Left ventricle myocardium inferior (tissue), 1 donor: Measurements from ENCODE around the gene ABTB1. TPM values are rescaled to one million over a fixed set of nuclear protein-coding genes. Genes with fewer than 3 reads are reported as not detected.
A peak's percentile ranks its signal among the peaks of the same experiment; 100 is the strongest.

ENCODE experiments used
- DNase-seq: peaks from one replicate; pipeline ENCODE4 v3.0.0-alpha.2; 2020
- H3K27ac ChIP-seq: fragments of 200-600 bp; replicated peaks from 2 replicates; pipeline ENCODE4 v1.8.0; 2021
- H3K27me3 ChIP-seq: fragments of 200-600 bp; 2 replicates; pipeline ENCODE4 v1.8.0; 2021; ENCODE audit warnings: low read depth
- H3K36me3 ChIP-seq: fragments of 200-600 bp; 2 replicates; pipeline ENCODE4 v1.8.0; 2021
- H3K4me1 ChIP-seq: fragments of 200-600 bp; 2 replicates; pipeline ENCODE4 v1.8.0; 2021
- H3K4me3 ChIP-seq: fragments of 200-600 bp; 2 replicates; pipeline ENCODE4 v1.8.0; 2021; ENCODE audit warnings: mild to moderate bottlenecking, moderate library complexity
- H3K9me3 ChIP-seq: fragments of 200-600 bp; replicated peaks from 2 replicates; pipeline ENCODE4 v1.8.0; 2021
- intact Hi-C: fragments of 100-400 bp; cut with micrococcal nuclease; formaldehyde crosslinking; loops from one replicate; pipeline ENCODE4 v1.11.0; 2022
- total RNA-seq: library from RNA; stranded (reverse); fragmentation: NEBNext Ultra II Directional; extraction: Animal tissue kit (Norgen Biotek cat#: 25700); gene quantifications from one replicate; pipeline ENCODE4 v1.2.1, GENCODE V29; 2021
- TF ChIP-seq, protein P1 (sequence below): fragments of 200-600 bp; IDR thresholded peaks from 2 replicates; pipeline ENCODE4 v1.8.0; 2021; ENCODE audit warnings: antibody characterized with exemption, mild to moderate bottlenecking, borderline replicate concordance
- donor health status: DM: no; HTN: yes; CAD: no; lungs with severe emphysema.

Gene ABTB1
- total RNA-seq, 1 donor from 2014 or later, result 29.9 TPM

DNA sequence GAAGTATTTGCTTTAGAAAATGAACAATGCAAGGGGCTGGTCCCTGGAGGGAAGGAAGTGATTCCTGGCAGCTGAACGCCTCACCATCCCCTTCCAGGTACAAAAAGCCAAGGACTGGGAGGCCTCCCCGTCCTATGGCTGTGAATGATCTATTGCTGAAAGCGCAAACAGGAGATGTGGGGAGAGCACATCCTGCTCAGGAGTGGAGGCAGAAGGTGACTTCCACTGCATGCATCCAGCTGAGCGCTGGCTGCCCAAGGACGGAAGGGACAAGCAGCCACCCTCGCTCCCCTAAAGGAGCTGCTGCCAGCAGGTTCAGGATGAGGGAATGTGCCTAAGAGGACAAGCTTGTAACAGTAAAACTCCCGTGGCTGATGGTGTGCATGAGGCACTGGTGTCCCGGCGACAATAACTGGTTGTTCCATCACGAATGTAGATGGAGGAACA, 41.4 kb downstream of the ABTB1 start:
- TF ChIP-seq, protein P1, sequence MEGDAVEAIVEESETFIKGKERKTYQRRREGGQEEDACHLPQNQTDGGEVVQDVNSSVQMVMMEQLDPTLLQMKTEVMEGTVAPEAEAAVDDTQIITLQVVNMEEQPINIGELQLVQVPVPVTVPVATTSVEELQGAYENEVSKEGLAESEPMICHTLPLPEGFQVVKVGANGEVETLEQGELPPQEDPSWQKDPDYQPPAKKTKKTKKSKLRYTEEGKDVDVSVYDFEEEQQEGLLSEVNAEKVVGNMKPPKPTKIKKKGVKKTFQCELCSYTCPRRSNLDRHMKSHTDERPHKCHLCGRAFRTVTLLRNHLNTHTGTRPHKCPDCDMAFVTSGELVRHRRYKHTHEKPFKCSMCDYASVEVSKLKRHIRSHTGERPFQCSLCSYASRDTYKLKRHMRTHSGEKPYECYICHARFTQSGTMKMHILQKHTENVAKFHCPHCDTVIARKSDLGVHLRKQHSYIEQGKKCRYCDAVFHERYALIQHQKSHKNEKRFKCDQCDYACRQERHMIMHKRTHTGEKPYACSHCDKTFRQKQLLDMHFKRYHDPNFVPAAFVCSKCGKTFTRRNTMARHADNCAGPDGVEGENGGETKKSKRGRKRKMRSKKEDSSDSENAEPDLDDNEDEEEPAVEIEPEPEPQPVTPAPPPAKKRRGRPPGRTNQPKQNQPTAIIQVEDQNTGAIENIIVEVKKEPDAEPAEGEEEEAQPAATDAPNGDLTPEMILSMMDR, result no peak
- intact Hi-C loops, result no loop called here
- no peak for DNase-seq
- Histone ChIP-seq H3K4me1 (peaks cover 99% of the 10 kb centered on the region), H3K9me3 (no peaks in the 10 kb centered on the region), H3K27me3 (no peaks in the 10 kb centered on the region), H3K36me3 (peaks cover 22% of the 10 kb centered on the region), H3K4me3 (no peak overlapping the region), H3K27ac (peak overlapping the region; percentile 96)

DNA sequence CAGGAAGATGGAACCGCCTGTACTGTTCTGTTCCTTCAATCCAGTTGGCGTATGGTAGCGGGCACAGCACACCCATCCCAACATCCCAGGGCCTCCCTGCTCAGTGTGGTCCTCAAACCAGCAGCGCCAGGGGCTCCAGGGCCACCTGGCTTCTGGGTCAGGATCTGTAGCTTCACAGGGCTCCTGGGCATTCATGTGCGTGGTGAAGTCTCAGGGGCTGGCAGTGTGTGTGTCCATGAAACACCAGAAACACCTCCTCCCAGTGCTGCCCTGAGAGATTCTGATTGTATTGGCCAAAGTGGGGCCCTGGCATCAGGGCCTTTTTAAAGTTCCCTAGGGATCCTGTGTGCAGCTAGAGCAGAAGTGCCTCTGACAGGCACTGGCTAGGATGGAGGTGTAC, 42.1 kb downstream of the ABTB1 start:
- Histone ChIP-seq H3K9me3 (no peaks in the 10 kb centered on the region), H3K36me3 (peaks cover 29% of the 10 kb centered on the region), H3K4me3 (no peak overlapping the region), H3K27ac (peak overlapping the region; percentile 96), H3K27me3 (no peaks in the 10 kb centered on the region), H3K4me1 (peaks cover 99% of the 10 kb centered on the region)
- TF ChIP-seq, protein P1, result no peak
- no peak for DNase-seq
- intact Hi-C loops, result no loop called here

DNA sequence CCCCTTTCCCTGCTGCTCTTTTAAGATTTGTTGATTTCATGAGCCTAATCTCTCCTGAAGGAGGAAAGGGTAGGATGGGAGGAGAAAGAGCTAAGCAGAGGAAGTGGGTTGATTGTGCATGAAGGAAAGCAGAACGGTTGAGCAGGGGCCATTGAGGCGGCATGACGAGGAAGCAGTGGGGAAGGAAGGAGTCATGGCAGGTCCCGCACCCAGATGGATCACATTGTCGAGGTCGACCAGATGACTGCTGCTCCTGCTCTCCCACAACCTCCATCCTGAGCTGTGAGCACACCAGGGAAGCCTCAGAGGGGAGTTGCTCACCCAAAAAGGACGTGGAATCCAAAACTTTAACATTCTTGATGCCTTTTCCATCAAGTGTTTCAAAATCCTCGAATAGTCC, 42.8 kb downstream of the ABTB1 start:
- Histone ChIP-seq H3K4me1 (peaks cover 99% of the 10 kb centered on the region), H3K4me3 (no peak overlapping the region), H3K27me3 (no peaks in the 10 kb centered on the region), H3K27ac (peak overlapping the region; percentile 96), H3K9me3 (no peaks in the 10 kb centered on the region), H3K36me3 (peaks cover 36% of the 10 kb centered on the region)
- intact Hi-C loops, result no loop called here
- DNase-seq, result no peak
- TF ChIP-seq, protein P1, result no peak

DNA sequence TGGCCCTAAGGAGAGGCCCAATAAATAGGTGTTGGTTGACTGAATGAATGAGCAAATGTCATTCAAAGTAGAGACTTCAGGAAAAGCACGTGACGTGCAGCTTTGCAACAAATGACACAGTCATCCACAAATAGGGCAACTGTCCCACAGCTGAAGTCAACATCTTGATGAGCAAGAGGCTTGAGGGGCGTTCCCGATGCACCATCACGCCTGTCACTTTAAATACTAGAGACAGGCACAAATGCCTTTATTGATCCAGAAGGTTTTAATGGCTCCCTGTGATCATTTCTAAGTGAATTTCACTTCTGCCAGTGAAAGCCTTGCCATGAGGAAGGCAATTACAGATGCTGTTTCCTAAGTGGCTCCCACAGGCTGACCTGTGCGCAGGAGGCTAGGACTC, 43.6 kb downstream of the ABTB1 start:
- peak overlapping the region; percentile 96 for H3K27ac ChIP-seq
- TF ChIP-seq, protein P1, result no peak
- no peak for DNase-seq

DNA sequence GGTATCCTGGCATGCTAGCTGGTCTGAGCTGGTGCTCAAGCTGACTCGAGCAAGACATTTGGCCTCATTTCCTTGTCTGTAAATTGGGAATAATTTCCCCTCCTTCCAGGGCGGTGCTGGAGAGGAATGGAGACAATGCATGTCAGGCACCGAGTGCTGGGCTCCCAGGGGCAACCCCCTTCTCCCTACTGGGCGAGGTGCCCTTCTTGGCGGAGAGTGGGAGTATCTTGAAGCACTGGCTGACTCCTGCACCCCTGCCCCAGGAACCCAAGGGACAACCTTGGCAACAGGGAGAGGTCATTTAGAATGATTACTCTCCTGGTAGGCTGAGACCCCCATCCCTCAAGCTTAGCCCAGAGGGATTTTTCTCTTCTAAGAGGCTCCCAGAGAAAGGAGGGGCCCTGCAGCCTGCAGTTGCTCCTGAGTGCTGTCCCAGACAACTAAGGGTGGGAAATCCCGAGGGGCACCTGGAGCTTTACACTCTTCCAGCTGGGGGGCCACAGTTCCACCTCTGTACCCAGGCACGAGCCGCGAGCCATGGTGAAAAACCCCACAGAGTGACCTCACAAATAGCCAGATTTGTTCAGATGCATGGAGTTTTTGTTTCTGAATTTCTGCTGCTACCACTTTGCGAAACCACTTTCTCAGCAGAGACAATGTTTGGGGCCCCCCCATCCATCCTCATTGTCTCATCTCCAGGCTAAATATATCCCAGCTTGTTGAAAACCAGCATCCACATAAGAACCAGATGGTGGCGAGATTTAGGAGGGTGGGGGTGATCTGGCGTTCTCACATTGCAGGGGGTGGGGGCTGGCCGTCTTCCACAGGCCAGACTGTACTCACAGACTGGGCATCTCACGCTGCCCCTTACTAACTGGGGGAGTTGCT, 44.8 kb downstream of the ABTB1 start:
- no peak for DNase-seq
- TF ChIP-seq, protein P1, result no peak
- peaks cover 97% of the 10 kb centered on the region for H3K4me1 ChIP-seq

More for the DNA sequence above, 43.6 kb downstream of the ABTB1 start:
- Histone ChIP-seq H3K4me1 (peaks cover 97% of the 10 kb centered on the region), H3K9me3 (no peaks in the 10 kb centered on the region), H3K4me3 (no peak overlapping the region), H3K27me3 (no peaks in the 10 kb centered on the region), H3K36me3 (peaks cover 44% of the 10 kb centered on the region)
- intact Hi-C loops, result no loop called here

More for the DNA sequence above, 44.8 kb downstream of the ABTB1 start:
- H3K36me3 ChIP-seq, result peaks cover 50% of the 10 kb centered on the region
- H3K27me3 ChIP-seq, result no peaks in the 10 kb centered on the region
- H3K27ac ChIP-seq, result peak overlapping the region; percentile 96
- no peaks in the 10 kb centered on the region for H3K9me3 ChIP-seq
- H3K4me3 ChIP-seq, result no peak overlapping the region
- intact Hi-C loops, result no loop called here
